ENCODE measurements around the gene MAD1L1.

MAD1L1 gene

GRCh38 chr7:1942941-1943289, 289.8 kb downstream of the MAD1L1 start:
- Histone ChIP-seq H3K9ac (ENCODE audit: low read depth, low read length) (no peak overlapping the region), H3K9me3 (ENCODE audit: control insufficient read depth, insufficient read depth, low read length) (no peaks in the 10 kb centered on the region), H3K36me3 (ENCODE audit: insufficient read depth, low read length) (no peaks in the 10 kb centered on the region; the same call in 1 of the 2 replicates), H3K4me1 (ENCODE audit: insufficient read depth, low read length) (peaks cover 5% of the 10 kb centered on the region; the same call in 1 of the 2 replicates)

- H3K36me3 ChIP-seq (ENCODE audit: insufficient read depth, low read length), result no peaks in the 10 kb centered on the region; the same call in 1 of the 2 replicates
- no peaks in the 10 kb centered on the region for H3K9me3 ChIP-seq (ENCODE audit: control insufficient read depth, insufficient read depth, low read length)
- H3K9ac ChIP-seq (ENCODE audit: low read depth, low read length), result no peak overlapping the region
- H3K4me1 ChIP-seq (ENCODE audit: insufficient read depth, low read length), result peaks cover 5% of the 10 kb centered on the region; the same call in 1 of the 2 replicates
Observed at GRCh38 chr7:1942243-1942940, 290.4 kb downstream of the MAD1L1 start.

GRCh38 chr7:1941464-1942242, 291.1 kb downstream of the MAD1L1 start:
- H3K4me1 ChIP-seq (ENCODE audit: insufficient read depth, low read length), result peaks cover 5% of the 10 kb centered on the region; the same call in 1 of the 2 replicates
- H3K9me3 ChIP-seq (ENCODE audit: control insufficient read depth, insufficient read depth, low read length), result no peaks in the 10 kb centered on the region
- no peak overlapping the region for H3K9ac ChIP-seq (ENCODE audit: low read depth, low read length)
- no peaks in the 10 kb centered on the region; the same call in 1 of the 2 replicates for H3K36me3 ChIP-seq (ENCODE audit: insufficient read depth, low read length)

GRCh38 chr7:1940863-1941262, 291.9 kb downstream of the MAD1L1 start:
- Histone ChIP-seq H3K4me1 (ENCODE audit: insufficient read depth, low read length) (peaks cover 5% of the 10 kb centered on the region; the same call in 1 of the 2 replicates), H3K9ac (ENCODE audit: low read depth, low read length) (no peak overlapping the region), H3K9me3 (ENCODE audit: control insufficient read depth, insufficient read depth, low read length) (no peaks in the 10 kb centered on the region), H3K36me3 (ENCODE audit: insufficient read depth, low read length) (no peaks in the 10 kb centered on the region; the same call in 1 of the 2 replicates)

GRCh38 chr7:1940402-1940786, 292.4 kb downstream of the MAD1L1 start:
- no peaks in the 10 kb centered on the region; the same call in 1 of the 2 replicates for H3K36me3 ChIP-seq (ENCODE audit: insufficient read depth, low read length)
- H3K9ac ChIP-seq (ENCODE audit: low read depth, low read length), result no peak overlapping the region
- H3K4me1 ChIP-seq (ENCODE audit: insufficient read depth, low read length), result peaks cover 5% of the 10 kb centered on the region; the same call in 1 of the 2 replicates
- H3K9me3 ChIP-seq (ENCODE audit: control insufficient read depth, insufficient read depth, low read length), result no peaks in the 10 kb centered on the region

- H3K9me3 ChIP-seq (ENCODE audit: control insufficient read depth, insufficient read depth, low read length), result no peaks in the 10 kb centered on the region
- H3K4me1 ChIP-seq (ENCODE audit: insufficient read depth, low read length), result peaks cover 5% of the 10 kb centered on the region; the same call in 1 of the 2 replicates
- H3K36me3 ChIP-seq (ENCODE audit: insufficient read depth, low read length), result no peaks in the 10 kb centered on the region; the same call in 1 of the 2 replicates
- no peak overlapping the region for H3K9ac ChIP-seq (ENCODE audit: low read depth, low read length)
Observed at GRCh38 chr7:1939434-1940401, 293.0 kb downstream of the MAD1L1 start.

GRCh38 chr7:1938788-1939433, 293.8 kb downstream of the MAD1L1 start:
- H3K9me3 ChIP-seq (ENCODE audit: control insufficient read depth, insufficient read depth, low read length), result no peaks in the 10 kb centered on the region
- H3K4me1 ChIP-seq (ENCODE audit: insufficient read depth, low read length), result peaks cover 5% of the 10 kb centered on the region; the same call in 1 of the 2 replicates
- no peak overlapping the region for H3K9ac ChIP-seq (ENCODE audit: low read depth, low read length)
- H3K36me3 ChIP-seq (ENCODE audit: insufficient read depth, low read length), result no peaks in the 10 kb centered on the region; the same call in 1 of the 2 replicates

GRCh38 chr7:1937252-1937605, 295.5 kb downstream of the MAD1L1 start:
- Histone ChIP-seq H3K9me3 (ENCODE audit: control insufficient read depth, insufficient read depth, low read length) (no peaks in the 10 kb centered on the region), H3K9ac (ENCODE audit: low read depth, low read length) (no peak overlapping the region), H3K36me3 (ENCODE audit: insufficient read depth, low read length) (no peaks in the 10 kb centered on the region; the same call in 1 of the 2 replicates), H3K4me1 (ENCODE audit: insufficient read depth, low read length) (no peaks in the 10 kb centered on the region; the same call in 1 of the 2 replicates)

GRCh38 chr7:1936531-1937251, 296.1 kb downstream of the MAD1L1 start:
- Histone ChIP-seq H3K9ac (ENCODE audit: low read depth, low read length) (no peak overlapping the region), H3K9me3 (ENCODE audit: control insufficient read depth, insufficient read depth, low read length) (no peaks in the 10 kb centered on the region), H3K4me1 (ENCODE audit: insufficient read depth, low read length) (no peaks in the 10 kb centered on the region), H3K36me3 (ENCODE audit: insufficient read depth, low read length) (no peaks in the 10 kb centered on the region; the same call in 1 of the 2 replicates)

- no peaks in the 10 kb centered on the region for H3K9me3 ChIP-seq (ENCODE audit: control insufficient read depth, insufficient read depth, low read length)
- H3K4me1 ChIP-seq (ENCODE audit: insufficient read depth, low read length), result no peaks in the 10 kb centered on the region
- no peaks in the 10 kb centered on the region; the same call in 1 of the 2 replicates for H3K36me3 ChIP-seq (ENCODE audit: insufficient read depth, low read length)
- no peak overlapping the region for H3K9ac ChIP-seq (ENCODE audit: low read depth, low read length)
Observed at GRCh38 chr7:1936006-1936310, 296.8 kb downstream of the MAD1L1 start.

- H3K36me3 ChIP-seq (ENCODE audit: insufficient read depth, low read length), result no peaks in the 10 kb centered on the region; the same call in 1 of the 2 replicates
Observed at GRCh38 chr7:1935176-1936005, 297.4 kb downstream of the MAD1L1 start.

GRCh38 chr7:1934756-1935155, 298.0 kb downstream of the MAD1L1 start:
- no peaks in the 10 kb centered on the region; the same call in 1 of the 2 replicates for H3K36me3 ChIP-seq (ENCODE audit: insufficient read depth, low read length)
- no peaks in the 10 kb centered on the region for H3K9me3 ChIP-seq (ENCODE audit: control insufficient read depth, insufficient read depth, low read length)
- H3K9ac ChIP-seq (ENCODE audit: low read depth, low read length), result no peak overlapping the region
- no peaks in the 10 kb centered on the region for H3K4me1 ChIP-seq (ENCODE audit: insufficient read depth, low read length)

More at GRCh38 chr7:1935176-1936005, 297.4 kb downstream of the MAD1L1 start:
- Histone ChIP-seq H3K9me3 (ENCODE audit: control insufficient read depth, insufficient read depth, low read length) (no peaks in the 10 kb centered on the region), H3K4me1 (ENCODE audit: insufficient read depth, low read length) (no peaks in the 10 kb centered on the region), H3K9ac (ENCODE audit: low read depth, low read length) (no peak overlapping the region)

All from ES-I3 (cell line).